ENCODE data around the gene DCAF11. TPM values are rescaled to one million over a fixed set of nuclear protein-coding genes. Genes with fewer than 3 reads are reported as not detected.

Gene DCAF11
- total RNA-seq, 1 donor from 2014 or later = 63.3 TPM

- H3K36me3 ChIP-seq (ENCODE audit: control insufficient read depth, insufficient read depth, low read length) = no peaks in the 10 kb centered on the region
- no peak for TF ChIP-seq CTCF (IDR thresholded peaks at IDR 0.05; ENCODE audit: insufficient read depth, low read length, poor library complexity, severe bottlenecking)
- DNase-seq (ENCODE audit: low read depth) = no peak
- no peak overlapping the region for H3K4me3 ChIP-seq (ENCODE audit: low read depth, low read length)
- peaks cover 41% of the 10 kb centered on the region for H3K27me3 ChIP-seq (ENCODE audit: control insufficient read depth, insufficient read depth, low read length)
Observed at GRCh38 chr14:24068711-24069410, 45.7 kb upstream of the DCAF11 start.

GRCh38 chr14:24069411-24069735, 45.2 kb upstream of the DCAF11 start:
- Histone ChIP-seq H3K27me3 (ENCODE audit: control insufficient read depth, insufficient read depth, low read length) (peaks cover 38% of the 10 kb centered on the region), H3K36me3 (ENCODE audit: control insufficient read depth, insufficient read depth, low read length) (no peaks in the 10 kb centered on the region), H3K4me3 (ENCODE audit: low read depth, low read length) (no peak overlapping the region)
- DNase-seq (ENCODE audit: low read depth) = no peak
- no peak for TF ChIP-seq CTCF (IDR thresholded peaks at IDR 0.05; ENCODE audit: insufficient read depth, low read length, poor library complexity, severe bottlenecking)

GRCh38 chr14:24070285-24071143, 44.1 kb upstream of the DCAF11 start:
- Histone ChIP-seq H3K27me3 (ENCODE audit: control insufficient read depth, insufficient read depth, low read length) (peaks cover 38% of the 10 kb centered on the region), H3K36me3 (ENCODE audit: control insufficient read depth, insufficient read depth, low read length) (no peaks in the 10 kb centered on the region), H3K4me3 (ENCODE audit: low read depth, low read length) (no peak overlapping the region)
- no peak for TF ChIP-seq CTCF (IDR thresholded peaks at IDR 0.05; ENCODE audit: insufficient read depth, low read length, poor library complexity, severe bottlenecking)
- DNase-seq (ENCODE audit: low read depth) = no peak

- H3K4me3 ChIP-seq (ENCODE audit: low read depth, low read length) = no peak within 1 kb of the TSS
- peaks cover 38% of the 10 kb centered on the region for H3K27me3 ChIP-seq (ENCODE audit: control insufficient read depth, insufficient read depth, low read length)
- no peak for TF ChIP-seq CTCF (IDR thresholded peaks at IDR 0.05; ENCODE audit: insufficient read depth, low read length, poor library complexity, severe bottlenecking)
- H3K36me3 ChIP-seq (ENCODE audit: control insufficient read depth, insufficient read depth, low read length) = no peaks in the 10 kb centered on the region
- no peak for DNase-seq (ENCODE audit: low read depth)
Observed at GRCh38 chr14:24071144-24071697, 43.4 kb upstream of the DCAF11 start, which contains the start of gene CPNE6. Gene CPNE6, plus strand, starts transcription at chr14:24071562. Its CDS starts 1,375 bp downstream, at chr14:24072937.

GRCh38 chr14:24071836-24072430, 42.6 kb upstream of the DCAF11 start:
- no peak for DNase-seq (ENCODE audit: low read depth)
- Histone ChIP-seq H3K36me3 (ENCODE audit: control insufficient read depth, insufficient read depth, low read length) (no peaks in the 10 kb centered on the region), H3K4me3 (ENCODE audit: low read depth, low read length) (no peak overlapping the region), H3K27me3 (ENCODE audit: control insufficient read depth, insufficient read depth, low read length) (peaks cover 36% of the 10 kb centered on the region)
- TF ChIP-seq CTCF (IDR thresholded peaks at IDR 0.05; ENCODE audit: insufficient read depth, low read length, poor library complexity, severe bottlenecking) = no peak

Data from kidney epithelial cell (primary cell).